HAP-1 (cell line): ENCODE measurements around the gene ROBO2.

Experiments
- DNase-seq, 2 experiments: peaks; one replicate each; pipeline ENCODE4 v3.0.0-alpha.2; 2016 to 2020; ENCODE audit warnings: low spot score in 2 of 2
- H3K27me3 ChIP-seq: fragments of 250-450 bp; sonication (Bioruptor Pico); 2 replicates; pipeline ENCODE4 v1.5.1; 2020; ENCODE audit warnings: low read depth, mild to moderate bottlenecking, moderate library complexity
- H3K36me3 ChIP-seq: fragments of 250-450 bp; sonication (Bioruptor Pico); replicated peaks from 2 replicates; pipeline ENCODE4 v1.5.1; 2020; ENCODE audit warnings: mild to moderate bottlenecking
- H3K4me1 ChIP-seq: fragments of 250-450 bp; sonication (Bioruptor Pico); 2 replicates; pipeline ENCODE4 v1.5.1; 2020; ENCODE audit warnings: mild to moderate bottlenecking
- H3K4me3 ChIP-seq: fragments of 250-450 bp; sonication (Bioruptor Pico); 2 replicates; pipeline ENCODE4 v1.5.1; 2020; ENCODE audit warnings: mild to moderate bottlenecking, moderate library complexity
- H3K9me3 ChIP-seq: fragments of 250-450 bp; sonication (Bioruptor Pico); 2 replicates; pipeline ENCODE4 v1.5.1; 2020; ENCODE audit warnings: mild to moderate bottlenecking, moderate library complexity
- in situ Hi-C: fragments of 300-500 bp; cut with MboI; formaldehyde crosslinking; loops from 3 replicates; pipeline ENCODE4 v1.14.3; 2020; ENCODE audit warnings: low sequenced_read_pairs, inconsistent platforms, mixed read lengths

The ROBO2 gene

GRCh38 chr3:77096966-77097890, 57.3 kb downstream of the ROBO2 start:
- DNase-seq: no peak
- Histone ChIP-seq H3K4me1 (no peaks in the 10 kb centered on the region), H3K36me3 (no peaks in the 10 kb centered on the region), H3K4me3 (no peak overlapping the region), H3K9me3 (no peaks in the 10 kb centered on the region), H3K27me3 (no peaks in the 10 kb centered on the region)
- in situ Hi-C loops: no loop called here

- in situ Hi-C loops: no loop called here
- H3K4me1 ChIP-seq: no peaks in the 10 kb centered on the region
- H3K4me3 ChIP-seq: no peak overlapping the region
- no peaks in the 10 kb centered on the region for H3K9me3 ChIP-seq
- no peak for DNase-seq
- no peaks in the 10 kb centered on the region for H3K36me3 ChIP-seq
- no peaks in the 10 kb centered on the region for H3K27me3 ChIP-seq
Observed at GRCh38 chr3:77102951-77103769, 63.3 kb downstream of the ROBO2 start.

GRCh38 chr3:77122652-77123051, 82.8 kb downstream of the ROBO2 start:
- no peak overlapping the region for H3K4me3 ChIP-seq

GRCh38 chr3:77125966-77126365, 86.1 kb downstream of the ROBO2 start:
- Histone ChIP-seq H3K36me3 (no peaks in the 10 kb centered on the region), H3K9me3 (no peaks in the 10 kb centered on the region), H3K4me1 (no peaks in the 10 kb centered on the region; the same call in 1 of the 2 replicates), H3K27me3 (no peaks in the 10 kb centered on the region), H3K4me3 (no peak overlapping the region)
- DNase-seq: no peak
- in situ Hi-C loops: no loop called here

More at GRCh38 chr3:77122652-77123051, 82.8 kb downstream of the ROBO2 start:
- no peaks in the 10 kb centered on the region; the same call in 1 of the 2 replicates for H3K4me1 ChIP-seq
- no peaks in the 10 kb centered on the region for H3K27me3 ChIP-seq
- DNase-seq: no peak
- no peaks in the 10 kb centered on the region for H3K36me3 ChIP-seq
- no peaks in the 10 kb centered on the region for H3K9me3 ChIP-seq
- in situ Hi-C loops: no loop called here

- Histone ChIP-seq H3K4me1 (peaks cover 11% of the 10 kb centered on the region), H3K27me3 (no peaks in the 10 kb centered on the region), H3K4me3 (no peak overlapping the region), H3K36me3 (no peaks in the 10 kb centered on the region), H3K9me3 (no peaks in the 10 kb centered on the region)
- no peak for DNase-seq
- in situ Hi-C loops: no loop called here
Observed at GRCh38 chr3:77134769-77135168, 94.9 kb downstream of the ROBO2 start.

- no peaks in the 10 kb centered on the region for H3K27me3 ChIP-seq
- DNase-seq: no peak
- H3K4me3 ChIP-seq: no peak overlapping the region
- no peaks in the 10 kb centered on the region for H3K36me3 ChIP-seq
- peaks cover 11% of the 10 kb centered on the region for H3K4me1 ChIP-seq
- in situ Hi-C loops: no loop called here
- H3K9me3 ChIP-seq: no peaks in the 10 kb centered on the region
Observed at GRCh38 chr3:77137559-77137958, 97.7 kb downstream of the ROBO2 start.

- no peak overlapping the region for H3K4me3 ChIP-seq
- H3K36me3 ChIP-seq: no peaks in the 10 kb centered on the region
- no peaks in the 10 kb centered on the region for H3K27me3 ChIP-seq
- in situ Hi-C loops: no loop called here
- peaks cover 11% of the 10 kb centered on the region for H3K4me1 ChIP-seq
- DNase-seq: no peak
- H3K9me3 ChIP-seq: no peaks in the 10 kb centered on the region
Observed at GRCh38 chr3:77139624-77140023, 99.7 kb downstream of the ROBO2 start.

- Histone ChIP-seq H3K4me3 (no peak overlapping the region), H3K9me3 (no peaks in the 10 kb centered on the region), H3K4me1 (peaks cover 11% of the 10 kb centered on the region), H3K27me3 (no peaks in the 10 kb centered on the region), H3K36me3 (no peaks in the 10 kb centered on the region)
- in situ Hi-C loops: no loop called here
- no peak for DNase-seq
Observed at GRCh38 chr3:77141423-77141822, 101.5 kb downstream of the ROBO2 start.

- H3K4me1 ChIP-seq: peaks cover 15% of the 10 kb centered on the region
- H3K36me3 ChIP-seq: no peaks in the 10 kb centered on the region
- H3K4me3 ChIP-seq: no peak overlapping the region
- DNase-seq: no peak
- no peaks in the 10 kb centered on the region for H3K27me3 ChIP-seq
- in situ Hi-C loops: no loop called here
- H3K9me3 ChIP-seq: no peaks in the 10 kb centered on the region
Observed at GRCh38 chr3:77142578-77142977, 102.7 kb downstream of the ROBO2 start.

- no peak for DNase-seq
- Histone ChIP-seq H3K4me3 (no peak overlapping the region), H3K4me1 (peaks cover 18% of the 10 kb centered on the region), H3K27me3 (no peaks in the 10 kb centered on the region), H3K36me3 (no peaks in the 10 kb centered on the region), H3K9me3 (no peaks in the 10 kb centered on the region)
- in situ Hi-C loops: no loop called here
Observed at GRCh38 chr3:77146004-77146403, 106.1 kb downstream of the ROBO2 start.

- in situ Hi-C loops: no loop called here
- H3K27me3 ChIP-seq: no peaks in the 10 kb centered on the region
- H3K4me3 ChIP-seq: no peak overlapping the region
- H3K4me1 ChIP-seq: peaks cover 18% of the 10 kb centered on the region
- H3K9me3 ChIP-seq: no peaks in the 10 kb centered on the region
- no peaks in the 10 kb centered on the region for H3K36me3 ChIP-seq
- peak; percentile 59 to 67 for DNase-seq
Observed at GRCh38 chr3:77147836-77148578, 108.1 kb downstream of the ROBO2 start.

GRCh38 chr3:77149382-77149781, 109.5 kb downstream of the ROBO2 start:
- H3K36me3 ChIP-seq: no peaks in the 10 kb centered on the region
- in situ Hi-C loops: no loop called here
- peaks cover 18% of the 10 kb centered on the region for H3K4me1 ChIP-seq
- H3K27me3 ChIP-seq: no peaks in the 10 kb centered on the region
- H3K4me3 ChIP-seq: no peak overlapping the region
- no peak for DNase-seq
- no peaks in the 10 kb centered on the region for H3K9me3 ChIP-seq

- DNase-seq: no peak
Observed at GRCh38 chr3:77150028-77150427, 110.1 kb downstream of the ROBO2 start.

More at GRCh38 chr3:77150028-77150427, 110.1 kb downstream of the ROBO2 start:
- in situ Hi-C loops: no loop called here
- Histone ChIP-seq H3K4me3 (no peak overlapping the region), H3K27me3 (no peaks in the 10 kb centered on the region), H3K9me3 (no peaks in the 10 kb centered on the region), H3K4me1 (peaks cover 18% of the 10 kb centered on the region), H3K36me3 (no peaks in the 10 kb centered on the region)
